ENCODE data around the gene ETS1. TPM values are rescaled to one million over a fixed set of nuclear protein-coding genes. Genes with fewer than 3 reads are reported as not detected.
A peak's percentile ranks its signal among the peaks of the same experiment; 100 is the strongest.

ETS1 gene
- total RNA-seq, 1 donor from 2014 or later: 41.4 TPM

DNA sequence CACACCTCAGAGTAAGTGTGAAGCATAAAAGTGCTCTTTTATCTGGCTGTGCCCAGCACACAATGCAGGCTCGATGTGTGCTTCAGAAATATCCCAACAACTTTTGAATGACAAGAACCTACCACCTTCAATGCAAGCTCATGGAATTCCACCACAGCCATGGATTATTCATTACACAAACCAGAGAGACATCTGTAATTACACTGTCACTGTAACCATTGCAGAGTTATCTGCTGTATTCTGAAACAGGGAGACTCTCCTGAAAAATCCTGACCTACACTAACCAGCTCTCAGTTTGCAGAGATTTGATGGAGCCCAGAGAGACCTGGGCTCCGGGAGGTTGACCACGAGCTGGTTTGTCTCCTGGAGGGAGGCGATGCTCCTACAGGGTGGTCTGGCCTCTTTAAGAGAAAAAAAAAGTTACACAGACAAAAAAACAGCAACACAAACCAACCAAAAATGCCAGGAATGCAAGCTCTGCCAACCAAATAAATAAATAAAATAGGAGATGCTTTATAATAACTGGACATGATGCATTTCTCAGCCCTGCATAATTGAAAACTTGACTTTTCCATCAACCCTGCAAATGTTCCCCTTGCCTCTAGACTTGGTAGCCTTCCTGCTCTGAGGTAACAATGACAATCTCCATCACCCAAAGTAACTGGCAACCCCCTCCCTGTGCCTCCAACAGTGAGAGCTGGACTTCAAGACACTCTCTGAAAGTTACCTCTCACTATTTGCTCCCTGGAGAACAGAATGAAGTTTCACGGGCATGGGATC lies 69.7 kb downstream of the ETS1 start:
- no peak for DNase-seq

DNA sequence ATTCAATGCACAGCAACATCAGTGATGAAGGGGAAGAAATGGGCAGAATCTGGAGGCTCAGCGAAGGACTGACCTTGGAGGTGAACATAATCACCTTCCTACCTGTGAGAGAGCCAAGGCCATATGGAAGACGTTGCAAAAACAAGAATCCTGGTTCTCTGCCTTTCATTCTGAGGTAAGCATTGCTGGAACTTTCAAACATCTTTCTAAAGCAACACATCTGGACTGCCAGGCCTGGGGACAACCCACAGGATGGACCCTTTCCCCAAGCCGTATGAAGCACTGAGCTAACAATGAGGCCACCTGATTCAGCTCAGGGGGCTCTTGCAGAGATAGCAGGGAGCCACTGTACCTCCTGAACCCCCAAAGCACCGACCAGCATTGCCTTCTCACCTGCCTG lies 70.5 kb downstream of the ETS1 start:
- no peak for DNase-seq

DNA sequence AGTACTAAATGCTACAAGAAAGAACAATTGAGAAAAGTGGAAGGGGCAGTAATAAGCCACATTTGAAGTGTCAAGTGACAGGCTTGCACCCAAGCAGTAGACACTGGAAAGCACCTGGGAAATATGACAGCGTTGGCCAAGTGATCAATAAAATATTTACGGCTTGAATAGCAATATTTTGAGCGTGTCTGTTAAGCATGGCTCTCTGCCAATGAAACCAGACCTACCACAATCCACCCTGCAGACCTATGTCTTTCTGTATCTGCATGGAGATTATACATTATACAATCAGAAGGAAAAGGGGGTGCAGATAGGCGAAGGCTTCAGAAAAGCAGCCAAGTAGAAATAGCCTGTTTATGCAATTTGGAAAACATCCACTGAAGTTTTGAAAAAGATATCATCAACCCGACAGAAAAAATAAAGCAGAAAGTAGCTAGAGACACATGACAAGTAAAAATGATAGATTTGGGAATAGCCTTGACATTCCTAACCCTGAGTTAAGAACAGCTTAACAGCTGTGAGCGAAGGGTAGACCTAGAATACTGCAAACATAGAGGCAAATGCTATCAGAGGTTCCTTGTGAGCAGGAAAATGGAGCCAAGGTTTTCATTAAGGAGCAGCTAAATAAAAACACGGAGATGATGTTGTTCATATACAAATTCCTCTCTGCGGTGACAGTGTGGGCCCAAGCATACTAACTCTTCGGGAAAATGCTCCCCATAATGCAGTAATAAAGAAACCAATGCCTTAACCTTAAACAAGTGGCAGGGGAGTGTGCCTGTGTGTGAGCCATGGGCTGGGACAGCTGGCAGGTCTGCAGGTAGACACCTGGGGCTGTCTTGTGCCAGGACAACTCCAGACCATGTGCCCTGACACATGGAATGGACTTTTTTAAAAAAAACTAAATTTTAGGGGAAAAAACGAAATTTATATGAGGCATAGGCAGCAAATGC lies 71.3 kb downstream of the ETS1 start:
- DNase-seq: no peak

DNA sequence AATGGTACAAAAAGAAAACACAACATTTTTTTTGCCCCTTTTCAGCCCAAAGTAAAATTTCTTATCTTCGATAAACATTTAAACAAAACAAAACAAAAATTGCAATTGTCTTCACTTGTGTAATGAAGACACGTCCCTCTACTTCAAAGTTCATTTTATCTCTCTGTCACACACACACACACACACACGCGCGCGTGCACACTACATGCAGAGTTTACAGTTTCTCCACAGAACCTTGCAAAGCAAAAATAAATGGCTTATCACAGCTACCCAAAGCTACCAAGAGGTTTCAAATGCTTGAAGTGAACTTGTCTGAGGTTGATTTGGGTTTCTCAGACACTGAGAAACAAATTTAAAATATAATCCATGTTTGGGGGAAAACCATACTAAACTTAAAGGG lies 72.3 kb downstream of the ETS1 start:
- no peak for DNase-seq

DNA sequence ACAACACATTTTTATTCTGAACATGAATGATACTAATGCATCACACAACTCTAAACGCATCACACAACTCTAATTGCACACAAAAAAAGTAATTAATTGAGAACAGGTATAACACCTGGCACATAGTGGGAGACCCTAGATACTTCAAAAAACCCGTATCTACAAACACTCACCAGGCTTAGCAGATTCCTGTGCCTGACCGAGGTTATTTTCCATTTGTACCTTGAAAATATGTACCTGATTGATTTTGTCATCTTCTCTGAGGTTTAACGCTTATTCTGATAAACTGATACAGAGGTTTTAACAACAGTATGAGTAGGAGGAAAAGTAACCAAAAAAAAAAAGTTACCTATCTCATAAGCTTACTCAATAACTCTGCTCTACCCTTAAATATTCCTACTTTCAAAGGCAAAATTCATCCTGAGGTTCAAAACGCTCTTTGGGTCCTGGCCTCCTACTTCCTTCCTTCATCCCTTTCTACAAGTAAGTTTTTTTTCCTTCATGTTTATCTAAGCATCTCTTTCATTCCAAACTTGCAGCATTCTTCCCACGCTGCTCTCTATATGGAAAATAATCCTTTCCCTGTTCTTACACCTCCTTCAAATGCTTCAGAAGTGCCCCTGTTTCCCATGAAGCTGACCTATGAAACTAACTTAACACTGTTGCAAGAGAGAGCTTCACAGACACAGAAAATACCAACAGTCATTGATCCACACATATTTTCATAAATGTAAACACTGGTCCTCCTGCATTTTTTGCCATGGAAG lies 73.3 kb downstream of the ETS1 start:
- DNase-seq: no peak

DNA sequence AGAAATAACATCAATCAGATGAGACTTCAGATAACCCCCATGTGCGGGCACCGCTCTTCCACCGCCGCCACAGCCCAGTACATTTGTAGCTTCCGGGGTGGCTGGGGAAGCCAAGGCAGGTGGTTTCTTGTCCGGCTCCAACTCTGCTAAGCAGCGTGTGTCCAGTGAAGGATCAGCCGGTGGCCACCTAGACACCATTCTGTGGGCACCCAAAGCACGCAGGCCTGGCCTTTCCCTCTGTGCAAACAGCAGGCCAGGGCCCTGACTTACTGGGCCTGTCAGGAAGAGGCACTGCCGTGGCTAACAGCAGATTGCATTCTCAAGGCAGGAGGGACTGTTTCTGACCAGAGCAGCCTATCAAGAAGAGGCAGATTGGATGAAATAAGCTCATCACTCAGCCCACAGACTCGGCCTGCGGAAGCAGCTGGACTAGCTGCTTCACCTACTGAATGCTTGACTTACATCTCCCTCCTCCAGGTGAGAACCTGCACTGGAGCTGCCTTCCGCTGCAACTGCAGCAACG lies 74.8 kb downstream of the ETS1 start:
- no peak for DNase-seq

DNA sequence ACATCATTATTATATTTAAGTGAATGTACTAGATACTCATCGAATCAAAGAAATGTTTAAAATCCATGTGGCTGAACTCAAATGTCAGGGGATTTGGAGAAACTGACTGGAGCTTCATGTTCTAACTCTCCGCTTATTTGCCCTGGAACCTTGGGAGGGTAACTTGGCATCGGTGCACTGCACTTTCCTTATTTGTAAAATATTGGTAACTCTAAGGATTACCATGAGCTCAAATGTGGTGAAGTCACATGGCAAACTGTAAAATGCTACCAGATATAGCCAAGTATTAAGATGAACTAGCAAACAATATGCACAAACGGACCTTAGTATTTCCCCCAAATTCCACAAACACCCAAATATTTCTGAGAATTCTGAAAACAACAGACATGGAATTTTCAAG lies 75.6 kb downstream of the ETS1 start:
- DNase-seq: no peak

DNA sequence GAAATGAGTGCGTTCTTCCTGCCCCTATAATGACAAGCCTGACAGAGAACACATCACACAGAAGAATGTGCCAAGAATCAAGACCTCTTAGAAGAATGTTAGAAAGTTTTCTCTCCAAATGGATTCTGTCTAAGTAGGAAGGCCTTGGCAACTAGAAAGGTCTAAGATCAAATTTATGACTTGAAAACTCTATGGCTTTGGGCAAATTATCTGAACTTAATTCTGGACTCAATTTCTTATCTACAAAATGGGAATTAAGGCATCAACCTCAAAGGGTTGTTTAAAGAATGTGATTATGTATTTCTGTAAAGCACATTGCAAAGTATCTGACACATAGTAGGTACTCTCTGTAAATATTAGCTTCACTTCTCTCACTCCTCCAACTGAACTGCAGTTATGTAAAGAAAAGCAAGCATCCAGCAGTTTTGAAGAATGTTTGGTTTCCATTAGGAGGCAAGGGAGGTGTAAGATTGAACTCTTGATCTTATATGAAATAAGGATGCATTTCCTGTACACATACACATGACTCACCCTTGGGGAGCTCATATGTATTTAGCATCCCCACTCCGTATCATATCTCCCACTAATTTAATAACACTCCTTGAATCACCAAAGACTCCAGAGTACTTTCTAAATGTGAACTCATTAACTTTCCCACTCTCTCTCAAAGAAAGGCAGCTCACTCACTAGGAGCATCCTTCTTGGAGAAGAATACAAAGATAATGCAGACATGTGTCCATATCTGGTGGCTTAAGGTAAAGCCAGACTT lies 77.6 kb downstream of the ETS1 start:
- DNase-seq: no peak

DNA sequence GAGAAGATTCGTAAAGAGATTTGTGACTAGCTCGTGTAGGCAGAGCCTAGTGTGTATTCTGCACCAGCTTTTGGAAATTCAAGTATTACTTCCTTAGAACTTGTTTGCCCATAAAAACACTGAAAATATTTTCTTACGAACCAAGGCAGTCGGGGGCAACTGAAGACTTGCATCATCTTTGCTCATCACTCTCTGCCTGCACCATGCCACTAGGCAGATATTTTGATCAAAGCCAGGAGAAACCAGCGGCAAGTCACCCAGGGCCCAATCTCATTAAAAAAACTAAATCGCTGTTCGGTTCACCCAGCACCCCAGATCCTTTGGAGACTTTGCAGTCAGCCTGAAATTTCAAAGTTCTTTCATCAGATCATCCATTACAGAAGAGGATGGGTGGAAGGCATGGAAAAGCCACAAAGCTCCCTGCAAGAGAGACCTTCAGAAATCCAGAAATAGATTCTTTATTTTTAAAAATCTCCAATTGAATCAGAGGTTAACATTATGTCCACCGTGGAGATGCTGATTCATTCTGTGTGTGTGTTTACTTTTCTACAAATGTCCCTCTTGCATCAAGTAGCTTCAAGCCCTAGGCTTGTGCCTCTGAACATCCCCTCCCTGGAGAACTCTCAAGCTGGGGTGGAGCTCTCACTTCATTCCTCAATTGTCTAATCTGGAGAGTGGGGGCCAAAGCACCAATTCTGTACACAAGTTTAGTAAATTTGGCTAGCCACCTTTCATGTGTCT lies 78.4 kb downstream of the ETS1 start:
- no peak for DNase-seq

DNA sequence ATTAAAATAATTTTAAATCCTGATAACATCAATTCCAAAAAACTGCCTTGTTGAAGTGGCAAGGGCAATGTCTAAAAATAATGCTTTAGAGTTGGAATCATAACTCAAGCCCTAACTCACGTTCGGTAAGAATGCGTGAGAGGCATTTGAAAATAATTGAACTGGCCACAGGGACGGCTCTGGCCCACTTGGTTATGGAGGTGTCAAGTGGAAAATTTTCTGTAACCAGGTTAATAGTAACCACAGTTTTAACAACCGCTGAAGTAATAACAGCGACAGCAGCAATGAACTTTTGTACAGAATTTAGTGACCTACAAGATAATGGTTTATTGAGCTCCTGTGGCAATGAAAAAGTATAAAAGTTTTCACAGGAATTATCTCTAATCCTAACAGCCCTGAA lies 79.4 kb downstream of the ETS1 start:
- no peak for DNase-seq

DNA sequence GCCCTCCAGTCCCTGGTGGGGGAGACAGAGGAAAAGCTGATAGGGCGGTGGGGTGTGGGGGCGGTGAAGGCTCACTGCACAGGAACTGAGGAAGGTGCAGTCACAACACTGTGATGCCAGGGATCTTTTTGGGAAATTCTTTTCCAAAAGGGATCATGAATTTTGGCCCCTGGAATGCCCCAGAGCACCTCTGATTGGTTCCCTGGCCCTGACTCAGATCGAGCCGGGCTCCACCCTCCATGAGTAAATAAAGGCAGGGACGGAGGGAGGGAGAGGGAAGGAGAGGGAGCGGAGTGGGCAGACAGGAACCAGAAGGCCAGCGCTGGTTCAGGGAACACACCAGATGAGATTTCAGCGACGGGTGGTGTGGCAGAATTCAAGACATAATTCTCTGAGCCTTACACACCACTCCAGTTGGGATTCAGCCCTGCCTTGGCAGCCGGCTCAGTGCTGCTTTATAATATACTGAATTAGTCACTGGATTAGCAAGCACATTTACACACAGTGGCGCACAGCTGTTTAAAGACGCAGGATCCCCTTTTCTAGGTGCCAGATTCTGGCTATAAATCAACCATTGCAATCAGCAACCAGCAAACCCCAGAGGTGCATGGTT lies 80.3 kb downstream of the ETS1 start:
- peak; percentile 79 for DNase-seq

DNA sequence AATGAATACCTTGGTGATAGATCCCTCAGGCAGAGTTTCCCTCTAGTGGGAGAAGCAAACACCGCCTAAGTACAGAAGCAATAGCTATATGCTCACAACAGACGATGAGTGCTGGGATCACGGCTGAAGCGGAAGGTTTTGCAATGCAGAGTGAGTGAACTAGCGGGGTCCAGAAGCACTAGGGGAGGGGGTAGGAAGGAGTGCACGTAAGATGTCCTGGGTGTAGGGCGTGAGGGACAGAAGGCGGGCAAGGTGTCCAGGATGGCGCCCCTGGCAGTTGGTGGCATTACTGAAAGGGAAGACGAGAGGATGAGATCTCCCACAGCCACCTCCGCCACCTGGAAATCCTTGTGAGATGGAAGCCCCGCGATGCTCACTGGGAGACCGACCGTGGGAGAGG lies 81.0 kb downstream of the ETS1 start:
- no peak for DNase-seq

DNA sequence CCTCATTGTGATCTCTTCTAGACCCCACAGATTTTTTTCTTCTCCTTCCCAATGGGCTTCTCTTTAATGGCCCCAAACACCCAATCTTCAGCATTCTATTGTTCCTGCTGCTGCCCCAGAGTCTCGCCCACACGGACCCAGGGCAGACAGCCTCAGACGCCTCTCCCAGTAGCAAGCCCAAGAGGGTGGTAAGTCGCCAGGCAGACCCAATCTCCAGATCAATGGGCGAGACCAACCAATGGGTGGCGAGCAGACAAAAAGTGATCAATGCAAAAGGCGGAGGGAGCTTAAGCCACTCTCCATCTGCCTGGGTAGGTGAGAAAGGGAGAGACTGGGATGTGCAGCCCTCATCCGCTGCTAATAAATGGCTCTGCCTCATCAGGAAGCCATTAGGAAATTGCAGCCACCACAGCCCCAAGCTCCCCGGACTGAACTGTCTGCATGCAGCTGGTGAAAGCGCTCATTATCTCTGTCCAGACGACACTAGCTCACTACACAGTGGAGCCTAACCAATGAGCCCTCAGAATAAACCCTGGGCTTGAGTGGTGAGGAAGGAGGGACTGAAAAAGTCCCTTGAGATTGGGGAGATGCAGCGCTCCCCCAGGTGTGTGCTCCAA lies 81.8 kb downstream of the ETS1 start:
- DNase-seq: no peak

DNA sequence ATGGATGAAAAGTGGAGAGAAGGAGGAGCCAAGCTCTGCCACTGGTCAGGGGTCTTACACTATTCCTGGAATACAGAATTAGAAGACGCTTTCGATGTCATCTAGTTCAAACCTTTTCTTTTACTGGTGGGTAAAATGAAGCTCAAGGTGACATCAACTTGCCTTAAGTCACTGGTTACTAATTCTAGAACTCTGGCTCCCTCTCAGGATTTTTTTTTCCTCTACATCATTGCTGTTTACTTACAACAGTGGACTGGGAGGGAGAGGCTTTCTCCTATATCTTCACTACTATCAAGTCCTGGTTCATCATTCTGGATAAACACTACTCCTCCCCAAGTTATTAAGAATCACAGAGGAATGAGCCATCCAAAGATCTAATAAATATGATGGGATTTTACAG lies 82.9 kb downstream of the ETS1 start:
- no peak for DNase-seq

DNA sequence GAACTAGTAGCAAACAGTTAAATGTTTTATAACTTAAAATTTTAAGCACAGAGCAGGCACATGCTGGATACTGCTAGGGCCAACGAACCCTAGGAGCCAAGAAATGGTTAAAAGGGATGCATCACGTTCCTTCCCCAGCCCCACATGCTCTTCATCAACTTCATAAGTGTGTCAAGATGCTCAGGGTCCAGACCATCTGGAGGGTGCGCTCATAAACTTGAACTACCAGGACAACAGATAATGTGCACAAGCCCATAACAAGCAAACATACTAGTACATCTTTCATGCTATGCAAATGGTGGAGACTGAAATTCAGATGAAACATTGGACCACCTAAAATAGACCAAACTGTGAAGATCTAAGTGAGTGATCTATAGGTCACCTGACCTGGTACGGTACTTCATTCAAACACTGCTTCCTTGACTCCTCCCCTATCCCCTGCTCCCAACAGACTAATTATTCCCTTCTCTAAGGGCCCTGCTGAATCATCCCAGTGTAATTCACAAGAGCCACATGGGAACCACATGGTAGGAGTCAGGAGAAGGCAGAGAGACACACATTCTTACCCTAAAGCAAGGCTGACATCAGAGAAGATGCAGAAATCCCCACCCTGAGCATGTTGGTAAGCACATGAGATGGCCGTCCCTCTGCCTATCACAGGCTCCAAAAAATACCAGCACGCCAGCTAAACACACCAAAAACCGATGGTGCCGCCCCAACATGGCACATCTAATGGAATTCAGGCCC lies 83.9 kb downstream of the ETS1 start:
- peak; percentile 95 for DNase-seq

DNA sequence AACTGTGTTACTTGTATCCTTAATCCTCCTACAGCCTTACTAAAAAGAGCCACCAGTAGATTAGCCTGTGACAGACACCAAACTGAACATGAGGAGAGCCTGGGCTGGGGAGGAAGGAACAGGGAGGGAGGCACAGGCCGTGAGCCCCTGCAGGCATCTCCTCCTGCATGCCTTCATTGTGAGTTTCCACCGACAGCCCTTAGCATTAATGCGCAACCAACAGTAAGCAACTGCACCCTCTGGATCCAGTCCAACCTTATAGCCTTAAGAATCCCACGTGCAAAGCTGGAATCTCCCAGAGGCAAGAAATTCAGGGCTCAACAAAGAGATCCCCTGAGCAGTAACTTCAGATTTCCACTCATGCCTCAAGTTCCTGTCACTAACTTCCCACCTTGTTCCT lies 84.6 kb downstream of the ETS1 start:
- peak; percentile 50 for DNase-seq

DNA sequence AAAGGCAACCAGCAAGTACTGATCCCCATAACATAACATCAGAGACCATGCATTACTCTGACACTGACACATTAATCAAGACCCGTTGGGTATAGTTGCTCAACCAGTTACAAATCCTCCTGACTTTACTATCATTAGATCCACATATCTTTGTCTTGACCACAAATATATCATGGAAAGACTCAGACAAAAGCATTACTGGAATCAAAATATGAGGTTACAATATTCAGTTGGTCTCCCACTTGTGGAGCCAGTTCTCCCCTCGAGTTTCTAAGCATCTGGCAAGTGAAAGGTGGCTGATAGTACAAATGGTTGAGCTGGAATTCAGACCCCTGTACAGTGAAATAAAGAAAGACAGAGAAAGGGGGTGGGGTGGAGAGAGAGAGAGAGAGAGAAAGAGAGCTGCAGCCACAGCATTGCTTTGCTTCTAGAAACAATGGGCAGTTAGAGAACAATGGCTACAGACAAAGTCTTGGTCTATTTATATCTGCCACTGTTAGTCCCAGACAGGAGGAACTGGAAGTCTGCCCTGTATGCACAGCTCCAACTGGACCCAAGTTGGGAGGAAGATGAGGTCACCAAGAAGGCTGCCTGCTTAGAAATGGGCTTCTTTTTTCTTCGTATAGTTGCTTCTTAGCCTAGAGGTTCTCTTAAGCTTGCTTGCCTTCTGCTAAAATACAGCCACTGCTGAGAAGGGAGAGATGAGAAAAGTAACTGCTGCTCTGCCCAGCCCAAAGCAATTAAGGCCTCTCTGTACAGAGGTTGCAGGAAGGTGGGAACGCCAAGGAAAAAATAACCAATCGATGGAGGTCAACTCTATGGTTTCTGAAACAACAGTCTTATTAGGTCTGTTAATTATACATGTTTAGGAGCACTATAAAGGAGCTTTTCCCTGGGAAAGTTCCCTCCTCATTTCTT lies 85.5 kb downstream of the ETS1 start:
- DNase-seq: peak; percentile 61

DNA sequence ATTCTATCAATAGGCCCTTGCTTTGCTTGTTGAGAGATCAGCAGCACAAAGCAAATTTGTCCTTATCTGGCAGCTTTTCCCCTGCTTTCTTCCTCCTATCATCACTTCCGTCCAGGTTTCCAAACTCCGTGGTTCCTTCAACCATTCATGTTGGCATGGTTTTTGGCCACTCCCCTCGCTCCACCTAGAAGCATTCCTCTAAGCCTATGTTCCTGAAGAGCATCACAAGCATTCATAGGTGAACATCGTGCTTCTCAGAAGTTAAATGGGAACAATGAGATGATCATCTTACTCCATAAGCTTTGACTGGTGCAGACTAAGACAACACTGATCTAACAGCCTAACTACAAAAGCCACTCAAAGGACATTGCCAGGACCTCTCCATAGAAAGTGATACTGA lies 86.3 kb downstream of the ETS1 start:
- no peak for DNase-seq

Data from skin of body (tissue), 2 donors.